Mucosa of stomach (tissue), 1 donor: ENCODE results near the gene BARX2.
"Not testable (repeated sequence)": the region's sequence is repeated elsewhere in the genome, so short reads cannot be mapped to it uniquely, and the experiment has no call there.

Source experiments
- H3K27me3 ChIP-seq: one replicate; pipeline ENCODE4 v1.7.0; 2013; ENCODE audit warnings: mild to moderate bottlenecking, low read length; ENCODE audit not compliant: control insufficient read depth, insufficient read depth
- H3K36me3 ChIP-seq: one replicate; pipeline ENCODE4 v1.7.0; 2013; ENCODE audit warnings: low read length; ENCODE audit not compliant: control insufficient read depth, insufficient read depth
- H3K4me1 ChIP-seq: one replicate; pipeline ENCODE4 v1.7.0; 2013; ENCODE audit warnings: mild to moderate bottlenecking, low read length; ENCODE audit not compliant: control insufficient read depth, insufficient read depth
- H3K4me3 ChIP-seq: one replicate; pipeline ENCODE4 v1.7.0; 2013; ENCODE audit warnings: low read length
- H3K9ac ChIP-seq: one replicate; pipeline ENCODE4 v1.7.0; 2013; ENCODE audit warnings: mild to moderate bottlenecking, low read length, moderate library complexity
- H3K9me3 ChIP-seq: one replicate; pipeline ENCODE4 v1.7.0; 2013; ENCODE audit warnings: mild to moderate bottlenecking, low read length, moderate library complexity; ENCODE audit not compliant: control insufficient read depth
- donor health status: Pancreatic carcinoma.

BARX2 gene, protein sequence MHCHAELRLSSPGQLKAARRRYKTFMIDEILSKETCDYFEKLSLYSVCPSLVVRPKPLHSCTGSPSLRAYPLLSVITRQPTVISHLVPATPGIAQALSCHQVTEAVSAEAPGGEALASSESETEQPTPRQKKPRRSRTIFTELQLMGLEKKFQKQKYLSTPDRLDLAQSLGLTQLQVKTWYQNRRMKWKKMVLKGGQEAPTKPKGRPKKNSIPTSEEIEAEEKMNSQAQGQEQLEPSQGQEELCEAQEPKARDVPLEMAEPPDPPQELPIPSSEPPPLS

DNA sequence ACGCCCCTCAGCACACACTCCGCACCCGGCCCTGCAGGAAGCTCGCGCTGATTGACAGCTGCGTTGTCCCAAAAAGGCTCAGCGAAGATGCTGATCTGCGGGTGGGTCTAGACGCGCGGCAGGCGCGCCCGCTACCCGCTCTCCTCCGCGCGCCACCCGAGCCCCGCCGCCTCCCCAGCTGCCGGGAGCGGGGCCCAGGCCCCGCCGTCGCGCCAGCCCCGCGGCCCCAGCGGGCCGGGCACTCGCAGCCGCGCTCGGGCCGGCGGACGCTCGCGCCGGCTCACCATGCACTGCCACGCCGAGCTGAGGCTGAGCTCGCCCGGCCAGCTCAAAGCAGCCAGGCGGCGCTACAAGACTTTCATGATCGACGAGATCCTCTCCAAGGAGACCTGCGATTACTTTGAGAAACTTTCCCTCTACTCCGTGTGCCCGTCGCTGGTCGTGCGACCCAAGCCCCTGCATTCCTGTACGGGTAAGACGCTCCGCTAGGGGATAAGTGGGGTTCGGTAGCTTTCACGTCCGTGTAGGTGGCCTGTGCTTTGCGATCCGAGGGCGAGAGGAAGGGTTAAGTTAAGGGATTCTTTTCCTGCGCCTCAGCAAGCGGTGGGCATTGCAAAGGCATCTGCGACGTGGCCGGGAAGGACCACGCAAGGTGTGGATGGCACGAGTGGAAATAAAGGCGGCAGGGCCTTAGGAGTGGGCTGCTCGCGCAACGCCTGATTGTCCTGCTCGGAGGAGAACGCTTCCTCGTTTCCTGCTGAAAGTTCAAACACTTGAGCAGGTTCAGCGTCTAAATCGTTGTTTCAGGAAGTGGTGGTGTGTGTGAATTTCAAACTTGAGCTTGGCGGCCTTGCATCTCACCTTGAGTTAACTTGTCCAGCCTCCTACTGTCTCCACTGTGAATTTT, at the start of gene BARX2:
TSS of gene BARX2 (plus strand) at position 98 of the 907 bp plus-strand sequence. CDS start at position 286, 188 bp downstream.
- Histone ChIP-seq H3K9ac (peak within 1 kb of the TSS; percentile 95), H3K9me3 (no peaks in the 10 kb centered on the region), H3K36me3 (no peaks in the 10 kb centered on the region), H3K4me1 (peaks cover 21% of the 10 kb centered on the region), H3K4me3 (peak within 1 kb of the TSS; percentile 92), H3K27me3 (peaks cover 24% of the 10 kb centered on the region)

DNA sequence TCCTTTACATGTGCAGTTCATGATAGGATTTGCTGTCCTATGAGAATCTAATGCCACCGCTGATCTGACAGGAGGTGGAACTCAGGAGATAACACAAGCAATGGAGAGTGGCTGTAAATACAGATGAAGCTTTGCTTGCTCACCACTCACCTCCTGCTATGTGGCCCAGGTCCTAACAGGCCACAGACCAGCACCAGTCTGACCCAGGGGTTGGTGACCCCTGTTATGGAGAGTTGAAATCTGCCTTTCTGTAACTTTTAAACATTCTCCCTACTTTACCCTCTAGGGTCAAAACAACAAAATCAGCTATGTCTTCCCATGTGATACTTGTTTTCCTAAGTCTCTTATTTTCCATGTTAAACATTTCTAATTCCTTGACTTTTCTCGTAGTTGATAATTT, 48.7 kb upstream of the BARX2 start:
- H3K4me3 ChIP-seq, result no peak overlapping the region

DNA sequence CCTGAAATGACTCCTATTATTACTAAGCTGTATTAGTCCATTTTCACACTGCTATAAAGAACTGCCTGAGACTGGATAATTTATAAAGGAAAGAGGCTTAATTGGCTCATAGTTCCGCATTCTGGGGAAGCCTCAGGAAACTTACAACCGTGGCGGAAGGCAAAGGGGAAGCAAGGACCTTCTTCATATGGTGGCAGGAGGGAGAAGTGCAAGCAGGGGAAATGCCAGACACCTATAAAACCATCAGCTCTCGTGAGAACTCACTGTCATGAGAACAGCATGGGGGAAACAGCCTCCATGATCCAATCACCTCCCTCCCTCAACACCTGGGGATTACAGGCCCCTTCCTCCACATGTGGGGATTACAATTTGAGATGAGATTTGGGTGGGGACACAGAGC, 47.9 kb upstream of the BARX2 start:
- H3K4me3 ChIP-seq, result not testable (repeated sequence)

More for the DNA sequence above, 48.7 kb upstream of the BARX2 start:
- Histone ChIP-seq H3K4me1 (peaks cover 20% of the 10 kb centered on the region), H3K9ac (no peak overlapping the region), H3K36me3 (no peaks in the 10 kb centered on the region), H3K9me3 (no peaks in the 10 kb centered on the region), H3K27me3 (no peaks in the 10 kb centered on the region)

DNA sequence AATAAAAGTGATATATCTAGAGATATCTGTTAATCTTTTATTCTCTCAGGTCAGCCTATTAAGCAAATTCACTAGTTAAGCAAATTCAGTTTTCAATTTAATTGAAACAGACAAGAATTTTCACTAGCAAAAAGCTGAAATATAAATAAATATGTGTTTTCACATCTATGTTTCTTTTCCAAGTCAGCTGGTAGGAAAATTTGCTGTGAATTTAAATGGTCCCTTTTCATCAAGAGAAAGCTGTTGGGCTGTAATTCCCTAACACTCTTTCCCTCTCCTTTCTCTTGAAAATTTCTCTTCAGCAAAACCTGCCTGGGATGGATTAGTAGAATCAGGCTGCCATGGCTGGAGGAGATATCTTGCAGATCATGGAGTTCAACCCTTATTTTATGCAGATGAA, 46.9 kb upstream of the BARX2 start:
- no peak overlapping the region for H3K9ac ChIP-seq
- H3K4me1 ChIP-seq, result peaks cover 20% of the 10 kb centered on the region
- no peaks in the 10 kb centered on the region for H3K27me3 ChIP-seq
- H3K4me3 ChIP-seq, result no peak overlapping the region
- H3K36me3 ChIP-seq, result no peaks in the 10 kb centered on the region
- no peaks in the 10 kb centered on the region for H3K9me3 ChIP-seq

More for the DNA sequence above, 47.9 kb upstream of the BARX2 start:
- H3K27me3 ChIP-seq, H3K9ac ChIP-seq, H3K36me3 ChIP-seq, H3K9me3 ChIP-seq: not testable (repeated sequence)
- peaks cover 21% of the 10 kb centered on the region for H3K4me1 ChIP-seq

DNA sequence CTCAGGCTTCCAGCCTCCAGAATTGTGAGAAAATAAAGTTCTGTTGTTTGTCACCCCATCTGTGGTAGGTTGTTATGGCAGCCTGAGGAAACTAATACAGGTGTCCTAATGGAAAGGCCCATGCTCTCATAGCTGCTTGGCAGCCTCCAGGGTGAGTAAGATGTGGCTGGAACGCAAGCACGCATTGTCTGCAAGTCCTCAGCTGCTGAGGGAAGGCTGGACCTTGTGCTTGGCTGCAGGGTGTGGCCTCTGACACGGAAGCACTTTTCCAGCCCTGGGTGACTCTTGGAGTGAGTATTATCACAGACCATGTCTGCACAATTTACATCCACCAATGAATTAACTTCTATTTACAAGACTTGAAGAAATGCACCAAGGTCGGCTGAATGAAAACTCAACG, 44.4 kb upstream of the BARX2 start:
- Histone ChIP-seq H3K9ac (no peak overlapping the region), H3K27me3 (no peaks in the 10 kb centered on the region), H3K4me3 (no peak overlapping the region), H3K4me1 (peaks cover 7% of the 10 kb centered on the region), H3K36me3 (no peaks in the 10 kb centered on the region), H3K9me3 (no peaks in the 10 kb centered on the region)

DNA sequence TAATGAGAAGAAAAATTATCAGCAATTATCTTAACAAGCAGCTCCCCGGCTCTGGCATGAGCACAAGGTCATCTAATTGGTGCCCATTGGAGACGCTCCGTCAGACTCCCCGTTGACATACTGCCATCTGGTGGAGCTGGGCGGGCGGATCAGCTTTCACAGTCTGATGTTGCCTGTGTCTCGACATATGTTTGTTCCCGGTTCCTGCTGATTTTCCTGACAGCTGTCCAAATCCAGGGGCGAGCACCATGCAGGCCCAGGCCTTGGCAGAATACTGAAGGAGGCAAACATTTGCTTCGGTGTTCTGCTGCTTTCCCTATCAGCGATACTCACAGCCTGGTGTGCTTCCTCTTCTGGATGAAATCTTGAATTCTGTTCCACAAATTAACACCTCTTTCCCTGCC, 43.8 kb upstream of the BARX2 start:
- Histone ChIP-seq H3K27me3 (no peaks in the 10 kb centered on the region), H3K9me3 (no peaks in the 10 kb centered on the region), H3K4me3 (no peak overlapping the region), H3K36me3 (no peaks in the 10 kb centered on the region), H3K9ac (peak overlapping the region; percentile 34), H3K4me1 (peaks cover 7% of the 10 kb centered on the region)

DNA sequence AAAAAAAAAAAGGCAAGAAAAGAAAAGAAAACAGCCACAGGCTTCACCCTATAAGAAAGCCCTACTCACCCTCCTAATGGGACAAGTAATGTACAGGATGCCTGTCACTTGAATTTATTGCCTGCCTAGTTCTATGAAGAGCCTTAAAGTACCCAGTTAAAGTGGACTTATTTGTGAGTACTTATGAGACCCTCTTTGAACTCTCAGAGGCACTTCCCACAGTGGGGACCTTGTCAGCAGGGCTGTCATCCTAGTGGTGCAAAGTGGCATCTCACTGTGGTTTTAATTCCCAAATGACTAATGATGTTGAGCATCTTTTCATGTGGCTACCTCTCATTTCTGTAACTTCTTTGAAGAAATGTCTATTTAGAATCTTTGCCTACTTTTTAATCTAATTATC, 41.8 kb upstream of the BARX2 start:
- H3K4me3 ChIP-seq, result no peak overlapping the region
- H3K36me3 ChIP-seq, result no peaks in the 10 kb centered on the region
- peaks cover 7% of the 10 kb centered on the region for H3K4me1 ChIP-seq
- H3K9ac ChIP-seq, result no peak overlapping the region
- no peaks in the 10 kb centered on the region for H3K9me3 ChIP-seq
- H3K27me3 ChIP-seq, result no peaks in the 10 kb centered on the region

DNA sequence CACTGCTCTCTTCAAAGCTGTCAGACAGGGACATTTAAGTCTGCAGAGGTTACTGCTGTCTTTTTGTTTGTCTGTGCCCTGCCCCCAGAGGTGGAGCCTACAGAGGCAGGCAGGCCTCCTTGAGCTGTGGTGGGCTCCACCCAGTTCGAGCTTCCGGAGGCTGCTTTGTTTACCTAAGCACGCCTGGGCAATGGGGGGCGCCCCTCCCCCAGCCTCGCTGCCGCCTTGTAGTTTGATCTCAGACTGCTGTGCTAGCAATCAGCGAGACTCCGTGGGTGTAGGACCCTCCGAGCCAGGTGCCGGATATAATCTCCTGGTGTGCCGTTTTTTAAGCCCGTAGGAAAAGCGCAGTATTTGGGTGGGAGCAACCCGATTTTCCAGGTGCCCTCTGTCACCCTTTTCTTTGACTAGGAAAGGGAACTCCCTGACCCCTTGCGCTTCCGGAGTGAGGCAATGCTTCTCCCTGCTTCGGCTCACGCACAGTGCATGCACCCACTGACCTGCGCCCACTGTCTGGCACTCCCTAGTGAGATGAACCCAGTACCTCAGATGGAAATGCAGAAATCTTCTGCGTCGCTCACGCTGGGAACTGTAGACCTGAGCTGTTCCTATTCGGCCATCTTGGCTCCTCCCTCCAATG, 31.2 kb upstream of the BARX2 start:
- not testable (repeated sequence) for H3K9me3 ChIP-seq, H3K9ac ChIP-seq, H3K36me3 ChIP-seq, H3K4me3 ChIP-seq, H3K27me3 ChIP-seq, H3K4me1 ChIP-seq

DNA sequence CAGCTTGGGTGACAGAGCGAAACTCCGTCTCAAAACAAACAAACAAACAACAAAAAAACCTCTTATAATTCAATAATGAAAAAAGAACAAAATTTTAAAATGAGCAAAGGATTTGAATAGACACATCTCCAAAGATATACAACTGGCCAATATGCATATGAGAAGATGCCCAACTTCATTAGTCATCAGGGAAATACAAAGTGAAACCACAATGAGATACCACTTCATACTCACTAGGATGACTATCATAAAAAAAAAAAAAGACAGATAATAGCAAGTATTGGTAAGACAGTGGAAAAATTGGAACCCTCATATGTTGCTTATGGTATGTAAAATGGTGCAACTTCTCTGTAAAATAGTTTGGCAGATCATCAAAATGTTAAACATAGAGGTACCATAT, 28.7 kb upstream of the BARX2 start:
- Histone ChIP-seq H3K36me3 (no peaks in the 10 kb centered on the region), H3K4me1 (no peaks in the 10 kb centered on the region), H3K9me3 (peaks cover 3% of the 10 kb centered on the region), H3K9ac (no peak overlapping the region), H3K4me3 (no peak overlapping the region), H3K27me3 (no peaks in the 10 kb centered on the region)

DNA sequence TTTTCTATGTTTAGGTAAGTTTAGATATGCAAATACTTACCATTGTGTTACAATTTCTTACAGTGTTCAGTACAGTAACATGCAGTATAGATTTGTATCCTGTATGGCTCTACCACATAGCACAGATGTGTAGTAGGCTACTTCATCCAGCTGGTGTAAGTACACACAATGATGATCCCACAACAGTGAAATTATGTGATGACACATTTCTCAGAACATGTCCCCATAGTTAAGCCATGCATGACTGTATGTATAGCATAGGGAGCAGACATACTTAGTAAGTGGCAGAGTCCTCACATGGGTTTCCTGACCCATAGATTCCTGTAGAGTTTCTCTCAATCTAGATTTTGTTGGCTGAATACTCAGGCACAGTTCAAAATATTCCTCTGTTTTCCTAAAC, 26.8 kb upstream of the BARX2 start:
- H3K4me1 ChIP-seq, result no peaks in the 10 kb centered on the region
- no peaks in the 10 kb centered on the region for H3K27me3 ChIP-seq
- no peak overlapping the region for H3K4me3 ChIP-seq
- H3K36me3 ChIP-seq, result no peaks in the 10 kb centered on the region
- H3K9me3 ChIP-seq, result peaks cover 3% of the 10 kb centered on the region
- no peak overlapping the region for H3K9ac ChIP-seq

DNA sequence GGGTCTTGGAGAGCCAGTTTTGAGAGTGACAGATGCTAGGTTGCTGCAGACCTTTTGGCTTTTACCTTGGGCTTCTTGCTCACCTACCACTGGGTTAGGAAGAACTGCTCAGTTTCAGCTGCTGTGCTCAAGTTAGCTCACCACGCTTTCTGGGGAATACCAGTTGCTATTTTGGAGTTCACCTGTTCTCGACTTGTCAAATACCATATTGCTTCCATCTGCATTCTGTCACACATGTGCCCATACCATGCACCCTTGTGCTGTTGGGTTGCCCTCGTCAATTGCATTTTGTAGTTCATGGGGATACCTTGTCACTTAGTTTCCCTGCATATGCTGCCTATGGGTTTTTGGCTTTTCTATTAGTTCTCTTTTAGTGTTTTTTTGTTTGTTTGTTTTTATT, 23.0 kb upstream of the BARX2 start:
- Histone ChIP-seq H3K36me3 (no peaks in the 10 kb centered on the region), H3K27me3 (no peaks in the 10 kb centered on the region), H3K4me1 (no peaks in the 10 kb centered on the region), H3K4me3 (no peak overlapping the region), H3K9me3 (peaks cover 3% of the 10 kb centered on the region), H3K9ac (no peak overlapping the region)

DNA sequence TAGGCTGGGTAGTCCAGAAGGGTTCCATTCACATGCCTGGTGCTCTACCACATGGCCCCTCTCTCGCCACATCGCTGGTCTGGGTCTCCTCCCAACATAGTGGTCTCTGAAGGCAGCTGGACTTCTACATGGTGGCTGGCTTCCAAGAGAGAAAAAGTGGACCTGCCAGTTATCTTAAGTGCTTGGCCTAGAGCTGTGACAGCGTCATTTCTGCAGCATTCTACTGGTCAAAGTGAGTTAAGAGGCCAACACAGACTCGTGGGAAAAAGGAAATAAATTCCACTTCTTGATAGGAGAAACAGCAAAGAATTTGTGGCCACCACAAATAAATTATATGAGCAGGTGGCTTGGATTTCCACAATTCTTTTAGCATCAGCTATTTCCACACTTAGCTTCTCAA, 21.0 kb upstream of the BARX2 start:
- no peak overlapping the region for H3K9ac ChIP-seq
- no peaks in the 10 kb centered on the region for H3K27me3 ChIP-seq
- peaks cover 3% of the 10 kb centered on the region for H3K9me3 ChIP-seq
- H3K4me1 ChIP-seq, result no peaks in the 10 kb centered on the region
- no peaks in the 10 kb centered on the region for H3K36me3 ChIP-seq
- no peak overlapping the region for H3K4me3 ChIP-seq
